PFSK-1 (cell line): ENCODE results near the gene CAMTA1.

Experiments
- FOXP2 ChIP-seq: optimal IDR thresholded peaks from 2 replicates; pipeline ENCODE3; 2011; ENCODE audit warnings: borderline replicate concordance, control low read depth, inconsistent platforms; ENCODE audit not compliant: insufficient read depth; ENCODE audit errors: extremely low read length, extremely low read depth
- POLR2AphosphoS5 ChIP-seq: IDR thresholded peaks from 2 replicates; pipeline ENCODE4 v1.6.1; 2012; ENCODE audit warnings: low read depth, mild to moderate bottlenecking, control low read depth, low read length, moderate library complexity
- SIN3A ChIP-seq: IDR thresholded peaks from 2 replicates; pipeline ENCODE4 v1.6.1; 2012; ENCODE audit warnings: mild to moderate bottlenecking, low read length, moderate library complexity, borderline replicate concordance; ENCODE audit not compliant: insufficient read depth
- TAF1 ChIP-seq: IDR thresholded peaks from 2 replicates; pipeline ENCODE4 v1.6.1; 2012; ENCODE audit warnings: low read length, control low read depth, borderline replicate concordance; ENCODE audit not compliant: insufficient read depth
- TF ChIP-seq, protein P1 (sequence below), 2 experiments: IDR thresholded peaks; 2 replicates each; pipeline versions ENCODE4 v1.6.1 to v1.8.0; 2011 to 2012; ENCODE audit warnings: low read depth in 2 of 2, low read length in 2 of 2, control low read depth in 1 of 2, inconsistent platforms in 1 of 2, mild to moderate bottlenecking in 1 of 2, moderate library complexity in 1 of 2; ENCODE audit not compliant: insufficient read depth in 1 of 2

The CAMTA1 gene

DNA sequence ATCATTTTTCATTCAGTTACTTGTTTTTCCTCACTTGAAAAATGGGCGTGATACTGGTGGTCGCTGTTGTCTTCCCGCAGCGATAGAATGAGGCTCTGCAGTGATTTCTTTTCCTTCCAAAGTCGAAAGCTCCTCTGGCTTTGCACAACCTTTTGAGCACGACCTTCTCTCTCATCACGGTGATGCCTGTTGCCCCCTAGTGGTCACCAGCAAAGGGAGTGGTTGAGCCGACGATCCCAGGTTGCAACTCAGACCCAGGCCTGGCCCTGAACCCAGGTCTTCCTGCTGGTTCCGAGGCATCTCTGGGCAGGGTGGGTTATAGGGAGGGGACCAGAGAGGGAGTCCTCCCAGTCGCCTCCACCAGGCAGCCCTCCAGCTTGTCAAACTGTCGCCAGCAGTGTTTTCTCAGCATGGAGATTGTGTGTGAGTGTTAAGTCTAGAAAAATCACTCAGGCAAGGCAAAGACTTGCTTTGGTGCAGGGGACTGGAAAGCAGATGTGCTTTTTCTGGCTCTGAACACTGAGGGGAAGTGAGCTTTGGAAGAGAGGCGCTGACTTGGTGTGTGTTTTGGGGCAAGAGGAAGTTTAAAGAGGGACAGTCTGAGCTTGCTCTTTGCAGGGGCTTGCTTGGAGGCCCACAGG is 285.3 kb downstream of the CAMTA1 start:
- TF ChIP-seq, protein P1, sequence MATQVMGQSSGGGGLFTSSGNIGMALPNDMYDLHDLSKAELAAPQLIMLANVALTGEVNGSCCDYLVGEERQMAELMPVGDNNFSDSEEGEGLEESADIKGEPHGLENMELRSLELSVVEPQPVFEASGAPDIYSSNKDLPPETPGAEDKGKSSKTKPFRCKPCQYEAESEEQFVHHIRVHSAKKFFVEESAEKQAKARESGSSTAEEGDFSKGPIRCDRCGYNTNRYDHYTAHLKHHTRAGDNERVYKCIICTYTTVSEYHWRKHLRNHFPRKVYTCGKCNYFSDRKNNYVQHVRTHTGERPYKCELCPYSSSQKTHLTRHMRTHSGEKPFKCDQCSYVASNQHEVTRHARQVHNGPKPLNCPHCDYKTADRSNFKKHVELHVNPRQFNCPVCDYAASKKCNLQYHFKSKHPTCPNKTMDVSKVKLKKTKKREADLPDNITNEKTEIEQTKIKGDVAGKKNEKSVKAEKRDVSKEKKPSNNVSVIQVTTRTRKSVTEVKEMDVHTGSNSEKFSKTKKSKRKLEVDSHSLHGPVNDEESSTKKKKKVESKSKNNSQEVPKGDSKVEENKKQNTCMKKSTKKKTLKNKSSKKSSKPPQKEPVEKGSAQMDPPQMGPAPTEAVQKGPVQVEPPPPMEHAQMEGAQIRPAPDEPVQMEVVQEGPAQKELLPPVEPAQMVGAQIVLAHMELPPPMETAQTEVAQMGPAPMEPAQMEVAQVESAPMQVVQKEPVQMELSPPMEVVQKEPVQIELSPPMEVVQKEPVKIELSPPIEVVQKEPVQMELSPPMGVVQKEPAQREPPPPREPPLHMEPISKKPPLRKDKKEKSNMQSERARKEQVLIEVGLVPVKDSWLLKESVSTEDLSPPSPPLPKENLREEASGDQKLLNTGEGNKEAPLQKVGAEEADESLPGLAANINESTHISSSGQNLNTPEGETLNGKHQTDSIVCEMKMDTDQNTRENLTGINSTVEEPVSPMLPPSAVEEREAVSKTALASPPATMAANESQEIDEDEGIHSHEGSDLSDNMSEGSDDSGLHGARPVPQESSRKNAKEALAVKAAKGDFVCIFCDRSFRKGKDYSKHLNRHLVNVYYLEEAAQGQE (IDR thresholded peaks at IDR 0.05; ENCODE audit: insufficient read depth in 1 of 2, low read depth in 2 of 2, low read length in 2 of 2) = peak; percentile 67 to 70
- TF ChIP-seq POLR2AphosphoS5 = no peak

GRCh38 chr1:7076117-7076516 is 290.9 kb downstream of the CAMTA1 start:
- TF ChIP-seq FOXP2 (no peak), TAF1 (no peak), SIN3A (no peak), POLR2AphosphoS5 (no peak)
- TF ChIP-seq, protein P1 (IDR thresholded peaks at IDR 0.05; ENCODE audit: insufficient read depth in 1 of 2, low read depth in 2 of 2, low read length in 2 of 2) = no peak

DNA sequence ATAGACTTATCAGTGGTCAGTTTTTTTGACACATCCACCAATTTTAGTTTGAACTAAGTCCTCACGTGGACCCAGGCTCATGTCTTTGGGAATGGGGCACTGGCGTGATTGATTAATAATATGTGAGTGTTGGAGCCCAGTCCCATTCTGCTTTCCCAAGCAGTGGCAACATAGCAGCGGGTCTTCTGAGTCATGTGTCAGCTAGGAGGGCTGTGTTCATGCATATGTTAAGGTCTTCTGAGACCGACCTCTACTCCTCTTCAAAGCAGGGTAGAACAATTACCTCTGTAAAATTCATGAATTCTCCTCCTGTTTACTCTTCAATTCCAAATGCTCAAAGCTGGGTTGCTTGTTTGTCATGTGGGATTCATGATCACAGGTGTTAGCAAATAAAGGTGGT is 291.3 kb downstream of the CAMTA1 start:
- TF ChIP-seq FOXP2 (no peak), SIN3A (no peak), TAF1 (no peak), POLR2AphosphoS5 (no peak)
- TF ChIP-seq, protein P1 (IDR thresholded peaks at IDR 0.05; ENCODE audit: insufficient read depth in 1 of 2, low read depth in 2 of 2, low read length in 2 of 2) = no peak

DNA sequence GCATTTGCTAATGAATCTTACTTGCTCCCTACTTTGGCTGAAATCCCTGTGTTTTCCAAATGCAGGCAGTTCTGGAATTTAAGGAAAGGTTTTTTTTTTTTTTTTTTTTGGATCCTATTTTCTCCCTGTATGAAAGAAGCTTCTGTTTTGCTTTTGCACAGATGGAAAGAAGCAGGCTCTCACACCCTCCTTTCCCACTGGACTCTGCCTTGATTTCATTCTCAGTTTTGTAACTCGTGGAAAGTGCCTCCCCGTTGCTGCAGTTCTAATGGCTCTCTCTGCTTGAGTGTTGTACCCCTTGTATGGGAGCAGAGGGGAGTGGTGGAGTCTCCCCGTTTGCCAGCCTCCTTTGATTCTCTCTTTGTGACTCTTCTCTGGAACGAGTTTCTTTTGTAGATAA is 291.9 kb downstream of the CAMTA1 start:
- TF ChIP-seq TAF1 = no peak
- TF ChIP-seq FOXP2 = no peak
- TF ChIP-seq SIN3A = no peak
- TF ChIP-seq, protein P1 (IDR thresholded peaks at IDR 0.05; ENCODE audit: insufficient read depth in 1 of 2, low read depth in 2 of 2, low read length in 2 of 2) = no peak
- TF ChIP-seq POLR2AphosphoS5 = no peak

- no peak for TF ChIP-seq SIN3A
- TF ChIP-seq POLR2AphosphoS5 = no peak
- TF ChIP-seq TAF1 = no peak
- TF ChIP-seq FOXP2 = no peak
- TF ChIP-seq, protein P1 (IDR thresholded peaks at IDR 0.05; ENCODE audit: insufficient read depth in 1 of 2, low read depth in 2 of 2, low read length in 2 of 2) = no peak
Observed at GRCh38 chr1:7077970-7078369, 292.7 kb downstream of the CAMTA1 start.
